BE2C (cell line): ENCODE data around the gene TNS2.

Experiments used
- DNase-seq: peaks from one replicate; pipeline ENCODE4 v3.0.0-alpha.2; 2020
- H3K27me3 ChIP-seq: fragments of 250-450 bp; sonication (Bioruptor Pico); 2 replicates; pipeline ENCODE4 v1.5.1; 2020; ENCODE audit warnings: mild to moderate bottlenecking
- H3K36me3 ChIP-seq: fragments of 250-450 bp; sonication (Bioruptor Pico); 2 replicates; pipeline ENCODE4 v1.5.1; 2020; ENCODE audit warnings: mild to moderate bottlenecking
- H3K4me1 ChIP-seq: fragments of 250-450 bp; sonication (Bioruptor Pico); 2 replicates; pipeline ENCODE4 v1.5.1; 2020
- H3K4me3 ChIP-seq: 2 replicates; pipeline ENCODE4 v1.5.1; 2011; ENCODE audit warnings: low read depth, low read length
- H3K9me3 ChIP-seq: fragments of 250-450 bp; sonication (Bioruptor Pico); 2 replicates; pipeline ENCODE4 v1.5.1; 2020
- CTCF ChIP-seq: IDR thresholded peaks from 2 replicates; pipeline ENCODE4 v1.5.1; 2012; ENCODE audit warnings: mild to moderate bottlenecking, low read depth, low read length

Gene TNS2

GRCh38 chr12:53059434-53060063 lies 9.7 kb downstream of the TNS2 start:
- Histone ChIP-seq H3K9me3 (no peaks in the 10 kb centered on the region), H3K4me3 (no peak overlapping the region), H3K4me1 (no peaks in the 10 kb centered on the region), H3K36me3 (no peaks in the 10 kb centered on the region), H3K27me3 (no peaks in the 10 kb centered on the region)
- DNase-seq = no peak
- TF ChIP-seq CTCF = no peak

- Histone ChIP-seq H3K9me3 (no peaks in the 10 kb centered on the region), H3K27me3 (no peaks in the 10 kb centered on the region), H3K4me1 (no peaks in the 10 kb centered on the region), H3K4me3 (no peak overlapping the region), H3K36me3 (no peaks in the 10 kb centered on the region)
- TF ChIP-seq CTCF = no peak
- no peak for DNase-seq
Measured at GRCh38 chr12:53060064-53060720, 10.3 kb downstream of the TNS2 start.

- Histone ChIP-seq H3K4me1 (no peaks in the 10 kb centered on the region), H3K36me3 (no peaks in the 10 kb centered on the region), H3K9me3 (no peaks in the 10 kb centered on the region), H3K4me3 (no peak overlapping the region), H3K27me3 (no peaks in the 10 kb centered on the region)
- no peak for DNase-seq
- TF ChIP-seq CTCF = no peak
Measured at GRCh38 chr12:53060721-53061276, 10.9 kb downstream of the TNS2 start.

GRCh38 chr12:53061404-53062010 lies 11.6 kb downstream of the TNS2 start:
- Histone ChIP-seq H3K9me3 (no peaks in the 10 kb centered on the region), H3K27me3 (no peaks in the 10 kb centered on the region), H3K36me3 (no peaks in the 10 kb centered on the region), H3K4me3 (no peak overlapping the region), H3K4me1 (no peaks in the 10 kb centered on the region)
- peak; percentile 26; the same call in 1 of the 2 replicates for TF ChIP-seq CTCF
- no peak for DNase-seq

GRCh38 chr12:53062011-53062961 lies 12.4 kb downstream of the TNS2 start:
- no peaks in the 10 kb centered on the region for H3K36me3 ChIP-seq
- no peak for TF ChIP-seq CTCF
- no peak overlapping the region for H3K4me3 ChIP-seq

More at GRCh38 chr12:53062011-53062961, 12.4 kb downstream of the TNS2 start:
- Histone ChIP-seq H3K27me3 (no peaks in the 10 kb centered on the region), H3K4me1 (no peaks in the 10 kb centered on the region), H3K9me3 (no peaks in the 10 kb centered on the region)
- DNase-seq = no peak
